Kasumi-1 (cell line): ENCODE results near the gene FUS.

ENCODE experiments used
- DNase-seq, 2 experiments: peaks; one replicate each; lab custom pipeline; 2025; lab: John Stamatoyannopoulos, UW

FUS gene

DNA sequence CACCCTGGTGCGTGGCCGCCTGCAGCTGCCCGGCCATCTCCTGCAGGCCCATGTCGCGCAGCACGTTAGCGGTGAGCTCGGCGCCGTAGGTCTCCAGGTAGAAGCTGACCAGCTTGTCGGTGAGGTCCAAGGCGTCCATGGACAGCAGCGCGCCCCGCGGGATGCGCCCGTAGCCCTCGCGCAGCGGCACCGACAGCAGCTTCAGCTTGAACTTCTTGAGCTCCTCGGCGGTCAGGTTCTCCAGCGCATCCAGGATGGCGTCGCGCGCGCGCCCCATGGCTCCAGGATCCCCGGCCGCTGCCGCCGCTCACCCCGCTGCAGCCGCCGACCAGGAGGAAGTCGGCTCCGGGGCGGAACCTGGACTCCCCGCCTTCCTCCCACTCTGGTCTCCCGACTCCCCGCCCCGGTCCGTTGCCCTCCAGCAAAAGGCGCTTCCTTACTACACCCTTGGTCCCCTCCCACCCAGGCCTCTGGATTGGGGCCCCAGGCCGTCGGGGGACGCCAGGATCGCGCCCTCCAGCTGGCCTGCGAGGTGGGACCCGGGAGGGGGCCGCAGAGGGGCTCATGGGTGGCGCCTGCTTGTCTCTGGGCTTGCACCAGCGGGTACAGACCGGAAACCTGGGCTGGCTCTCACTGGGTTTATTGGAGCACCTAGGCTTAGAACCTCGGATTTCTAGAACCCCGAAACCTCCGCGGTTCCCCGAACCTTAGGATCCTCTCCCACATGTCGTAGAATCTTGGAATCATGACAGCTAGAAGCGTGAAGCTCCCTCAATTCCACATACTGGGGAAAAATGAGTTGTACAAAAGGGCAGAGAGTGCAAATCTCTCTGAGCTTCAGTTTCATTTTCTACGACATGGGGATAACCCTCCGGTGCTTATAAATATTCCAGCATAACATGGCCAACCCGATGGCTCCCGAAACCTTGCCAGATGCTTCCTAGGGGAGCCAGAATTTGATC is 22.8 kb downstream of the FUS start, which contains the start of gene PYCARD:
TSS of gene PYCARD (minus strand) at position 347 of the 962 bp plus-strand sequence. CDS start at position 277, 70 bp downstream.
- peak; percentile 14 to 22 for DNase-seq

DNA sequence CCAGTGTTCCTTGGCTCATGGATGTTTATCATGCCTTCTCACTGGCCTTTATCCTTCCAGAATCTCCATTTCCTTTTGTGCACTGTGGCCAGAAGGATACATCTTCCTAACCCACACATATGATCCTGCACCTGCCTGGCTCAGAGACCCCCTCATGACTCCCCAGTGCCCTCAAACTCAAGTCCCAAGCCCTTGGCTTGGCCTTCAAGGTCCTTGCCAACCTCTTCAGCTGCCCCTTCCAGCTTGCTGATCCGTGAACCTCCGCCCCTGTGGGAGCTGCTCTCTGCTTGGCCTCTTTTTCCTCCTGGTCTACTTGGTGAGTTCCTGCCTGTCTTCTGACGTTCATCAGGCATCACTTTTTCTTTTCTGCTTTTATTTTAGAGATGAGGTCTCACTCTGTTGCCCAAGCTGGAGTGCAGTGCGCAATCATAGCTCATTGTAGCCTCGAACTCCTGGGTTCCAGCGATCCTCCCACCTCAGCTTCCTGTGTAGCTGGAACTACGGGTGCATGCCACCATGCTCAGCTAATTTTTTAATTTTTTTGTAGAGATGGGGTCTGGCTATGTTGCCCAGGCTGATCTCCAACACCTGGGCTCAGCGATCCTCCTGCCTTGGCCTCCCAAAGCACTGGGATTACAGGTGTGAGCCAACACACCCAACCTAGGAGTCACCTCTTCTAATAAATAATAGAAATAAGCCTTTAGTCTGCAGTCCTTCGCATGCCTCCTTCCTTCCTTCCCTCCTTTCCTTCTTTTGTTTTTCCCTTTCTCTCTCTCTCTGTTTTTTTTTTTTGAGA is 25.1 kb downstream of the FUS start:
- DNase-seq, result no peak

DNA sequence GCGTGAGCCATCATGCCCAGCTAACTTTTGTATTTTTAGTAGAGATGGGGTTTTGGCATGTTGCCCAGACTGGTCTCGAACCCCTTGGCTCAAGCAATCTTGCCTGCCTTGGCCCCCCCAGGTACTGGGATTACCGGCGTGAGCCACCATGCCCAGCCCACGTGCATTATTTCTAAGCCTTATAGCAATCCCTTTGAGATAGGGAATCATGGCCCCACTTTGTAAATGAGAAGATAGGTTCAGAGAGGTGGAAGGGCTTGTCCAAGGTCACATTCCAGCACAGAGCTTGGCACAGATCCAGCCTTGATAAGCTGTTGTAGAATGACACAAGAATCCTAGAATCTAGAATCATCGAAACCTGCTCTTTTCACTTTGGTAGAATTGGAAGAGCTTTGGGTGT is 26.8 kb downstream of the FUS start:
- DNase-seq, result no peak

DNA sequence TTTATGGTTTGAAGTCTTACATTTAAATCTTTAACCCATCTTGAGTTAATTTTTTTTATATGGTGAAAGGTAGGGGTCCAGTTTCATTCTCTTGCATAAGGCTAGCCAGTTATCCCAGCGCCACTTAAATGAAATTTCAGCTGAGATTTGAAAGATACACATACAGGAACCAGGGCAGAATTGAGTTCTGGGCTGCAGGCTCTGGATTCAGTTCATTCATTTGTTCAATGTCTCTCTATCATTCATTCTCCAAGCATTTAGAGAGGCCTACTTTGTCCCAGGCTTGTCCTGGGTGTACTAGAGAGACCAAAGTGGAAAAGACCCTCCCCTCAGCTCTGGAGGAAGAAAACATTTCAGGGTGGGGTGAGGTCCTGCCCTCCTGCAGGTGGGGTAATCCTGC is 33.4 kb downstream of the FUS start:
- DNase-seq, result no peak

GRCh38 chr16:31213877-31214707 is 34.2 kb downstream of the FUS start, which contains the start of gene TRIM72:
Gene TRIM72 (plus strand): TSS chr16:31214119. CDS start chr16:31214739, 620 bp downstream.
- DNase-seq, result no peak

- no peak for DNase-seq
Observed at GRCh38 chr16:31214708-31215286, 34.9 kb downstream of the FUS start.

DNA sequence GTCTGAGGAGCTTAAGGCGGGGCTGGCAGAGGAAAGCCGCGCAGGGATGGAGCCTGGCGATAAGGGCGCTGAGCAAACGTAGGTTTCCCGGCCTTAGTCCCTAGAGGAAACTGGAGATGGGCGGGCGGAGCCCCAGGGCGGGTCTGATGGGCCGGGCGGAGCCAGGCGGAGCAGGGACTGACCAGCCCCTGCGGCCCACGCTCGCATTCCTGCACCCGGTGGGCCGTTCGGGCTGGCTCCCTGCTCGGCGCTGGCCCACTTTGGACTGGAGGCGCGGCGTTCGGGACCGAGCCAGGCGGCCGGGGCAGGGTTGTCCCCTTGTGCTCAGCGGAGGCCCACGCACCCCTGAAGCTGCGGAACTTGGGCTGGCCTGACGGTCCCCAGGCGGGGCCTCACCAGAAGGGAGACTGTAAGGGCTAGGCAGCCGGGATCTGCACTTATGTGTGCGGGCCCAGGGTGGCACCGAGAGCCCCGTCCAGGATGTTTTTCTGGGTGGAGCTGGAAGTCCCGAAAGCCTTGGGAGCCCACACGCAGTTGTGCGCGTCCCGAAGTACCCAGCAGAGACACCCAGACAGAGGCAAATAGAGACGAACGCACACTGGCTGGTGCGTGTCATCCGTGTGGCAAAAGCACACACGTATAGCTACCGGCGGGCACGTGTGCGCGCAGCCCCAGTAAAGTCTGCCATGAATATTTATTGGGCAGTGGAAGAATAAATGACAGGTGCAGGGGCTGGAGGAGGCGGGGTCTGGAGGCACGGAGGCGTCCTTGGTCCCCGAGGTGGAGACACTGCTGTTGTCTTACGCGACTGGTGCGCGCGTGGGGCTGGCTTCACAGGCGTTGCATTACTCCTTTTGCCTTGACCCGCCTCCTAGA is 35.6 kb downstream of the FUS start:
- DNase-seq, result no peak

GRCh38 chr16:31216422-31217135 is 36.6 kb downstream of the FUS start, which contains the start of gene PYDC1:
Gene PYDC1 (minus strand): TSS chr16:31217135. CDS start chr16:31217028, 107 bp downstream.
- no peak for DNase-seq

DNA sequence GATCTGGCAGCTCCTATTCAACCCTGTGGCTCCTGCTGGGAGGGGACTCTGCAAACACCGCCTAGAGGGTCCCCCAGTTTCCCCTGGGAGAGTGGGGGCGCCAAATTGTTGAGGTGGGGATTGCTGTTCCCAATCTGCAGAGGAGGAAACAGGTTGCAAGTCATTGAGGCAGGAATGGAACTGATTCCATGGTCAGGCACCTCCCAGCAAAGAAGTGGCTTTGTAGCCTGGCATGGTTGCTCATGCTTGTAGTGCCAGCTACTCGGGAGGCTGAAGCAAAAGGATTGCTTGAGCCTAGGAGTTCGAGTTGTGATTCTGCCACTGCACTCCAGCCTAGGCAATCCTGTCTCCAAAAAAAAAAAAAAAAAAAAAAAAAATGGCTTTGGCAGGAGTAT is 37.2 kb downstream of the FUS start:
- DNase-seq, result no peak

DNA sequence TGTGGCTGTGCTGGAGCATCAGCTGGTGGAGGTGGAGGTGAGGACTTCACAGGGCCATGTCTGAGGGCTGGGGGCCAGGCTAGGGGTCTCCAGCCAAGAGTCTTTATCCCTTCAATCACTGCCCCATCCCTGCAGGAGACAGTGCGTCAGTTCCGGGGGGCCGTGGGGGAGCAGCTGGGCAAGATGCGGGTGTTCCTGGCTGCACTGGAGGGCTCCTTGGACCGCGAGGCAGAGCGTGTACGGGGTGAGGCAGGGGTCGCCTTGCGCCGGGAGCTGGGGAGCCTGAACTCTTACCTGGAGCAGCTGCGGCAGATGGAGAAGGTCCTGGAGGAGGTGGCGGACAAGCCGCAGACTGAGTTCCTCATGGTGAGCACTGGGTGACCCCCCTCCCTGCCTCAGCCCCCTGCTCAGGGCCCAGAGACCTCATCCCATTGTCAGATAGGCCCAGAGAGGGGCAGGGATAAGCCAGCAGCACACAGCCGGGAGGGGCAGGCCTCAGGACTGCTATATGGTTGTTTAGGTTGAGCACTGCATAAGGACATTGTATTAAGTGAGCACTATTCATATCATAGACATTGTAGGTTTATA is 39.3 kb downstream of the FUS start:
- DNase-seq, result no peak

- DNase-seq, result no peak
Observed at GRCh38 chr16:31221357-31222160, 41.6 kb downstream of the FUS start.

DNA sequence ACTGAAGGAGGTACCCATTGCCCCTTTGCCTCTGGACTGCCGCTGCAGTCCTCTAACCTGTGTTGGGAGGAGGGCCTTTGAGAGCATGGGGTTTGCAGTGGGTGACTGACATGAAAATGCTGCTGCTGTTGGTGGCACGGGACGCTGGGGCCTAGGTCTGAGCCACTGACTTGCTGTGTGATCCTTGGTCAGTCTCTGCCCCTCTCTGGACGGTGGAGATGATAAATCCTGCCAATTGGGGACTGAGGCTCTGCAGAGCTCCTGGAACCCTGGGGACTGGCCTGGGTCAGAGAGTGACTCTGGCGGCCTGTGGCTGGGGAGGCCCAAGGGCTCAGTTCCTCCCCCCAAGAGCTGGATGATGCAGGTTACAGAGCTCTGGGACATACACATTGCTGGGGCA is 43.1 kb downstream of the FUS start:
- no peak for DNase-seq

- DNase-seq, result no peak
Observed at GRCh38 chr16:31224092-31224955, 44.4 kb downstream of the FUS start.

- DNase-seq, result no peak
Observed at GRCh38 chr16:31225193-31225592, 45.3 kb downstream of the FUS start.

DNA sequence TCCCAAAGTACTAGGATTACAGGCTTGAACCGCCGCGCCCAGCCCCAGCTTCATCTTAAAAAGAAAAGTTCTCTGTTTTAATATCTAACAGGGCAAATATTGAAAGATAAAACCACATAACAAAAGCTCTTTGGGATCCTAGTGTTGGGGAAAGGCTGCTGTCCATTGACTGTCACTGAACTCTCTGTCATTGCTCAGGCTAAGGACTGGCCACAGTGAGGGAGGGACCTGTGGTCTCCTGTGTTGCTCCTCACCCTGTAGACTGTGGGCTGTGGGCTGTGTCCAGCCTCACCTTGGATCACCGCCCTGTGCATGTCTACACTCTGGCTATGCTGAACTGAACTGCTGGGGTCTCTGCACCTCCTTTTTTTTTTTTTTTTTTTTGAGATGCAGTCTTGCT is 48.3 kb downstream of the FUS start:
- no peak for DNase-seq

GRCh38 chr16:31229501-31229900 is 49.6 kb downstream of the FUS start:
- DNase-seq, result no peak

GRCh38 chr16:31238041-31238440 is 58.1 kb downstream of the FUS start:
- no peak for DNase-seq
